HL-60 (cell line): ENCODE measurements around the gene SRGAP3.

Experiments
- DNase-seq, 2 experiments: peaks; one replicate each; pipeline ENCODE4 v3.0.0-alpha.2; 2010 to 2020; ENCODE audit warnings: low read depth in 1 of 2, low spot score in 1 of 2
- H3K27ac ChIP-seq: fragments of 250-450 bp; sonication (Bioruptor Pico); replicated peaks from 2 replicates; pipeline ENCODE4 v1.5.1; 2020; ENCODE audit warnings: mild to moderate bottlenecking, moderate library complexity
- H3K27me3 ChIP-seq: fragments of 250-450 bp; sonication (Bioruptor Pico); 2 replicates; pipeline ENCODE4 v1.5.1; 2021; ENCODE audit warnings: mild to moderate bottlenecking, moderate library complexity; ENCODE audit not compliant: insufficient read depth, poor library complexity, severe bottlenecking
- H3K4me3 ChIP-seq: replicated peaks from 2 replicates; pipeline ENCODE4 v1.5.1; 2011; ENCODE audit warnings: mild to moderate bottlenecking, control low read depth, low read length; ENCODE audit not compliant: insufficient read depth
- GABPA ChIP-seq: IDR thresholded peaks from 2 replicates; pipeline ENCODE4 v1.6.1; 2012; ENCODE audit warnings: low read depth
- POLR2AphosphoS5 ChIP-seq: IDR thresholded peaks from 2 replicates; pipeline ENCODE4 v1.6.1; 2012; ENCODE audit warnings: low read depth
- SPI1 ChIP-seq: IDR thresholded peaks from 2 replicates; pipeline ENCODE4 v1.6.1; 2012; ENCODE audit warnings: low read depth, mild to moderate bottlenecking, borderline replicate concordance
- TF ChIP-seq, protein P1 (sequence below): IDR thresholded peaks from one replicate; pipeline ENCODE4 v1.5.1; 2011; ENCODE audit warnings: low read length, control low read depth, inconsistent platforms; ENCODE audit not compliant: insufficient read depth
- TF ChIP-seq, protein P2 (sequence below): IDR thresholded peaks from 2 replicates; pipeline ENCODE4 v1.6.1; 2012; ENCODE audit warnings: low read depth; ENCODE audit not compliant: insufficient replicate concordance

SRGAP3 gene

DNA sequence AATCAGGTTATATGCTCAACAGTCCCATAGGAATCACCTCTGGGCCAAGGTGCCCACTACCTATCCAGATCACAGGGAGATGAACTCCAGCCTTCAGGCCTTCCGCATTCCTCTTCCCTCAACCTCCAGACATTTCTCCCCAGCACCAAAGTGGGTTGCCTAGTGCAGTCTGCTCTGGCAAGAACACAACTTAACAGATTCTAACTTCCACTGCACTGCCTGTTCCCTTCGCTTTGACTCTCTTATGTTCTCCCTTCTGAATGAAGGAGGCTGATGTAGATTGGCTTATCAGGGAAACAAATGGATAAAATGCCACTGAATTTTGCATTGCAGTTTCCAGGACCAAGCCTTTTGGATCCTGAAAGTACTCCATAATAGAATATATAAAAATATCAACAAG lies 106.3 kb downstream of the SRGAP3 start:
- Histone ChIP-seq H3K27ac (no peak overlapping the region), H3K4me3 (no peak overlapping the region), H3K27me3 (peaks cover 2% of the 10 kb centered on the region)
- TF ChIP-seq, protein P1, sequence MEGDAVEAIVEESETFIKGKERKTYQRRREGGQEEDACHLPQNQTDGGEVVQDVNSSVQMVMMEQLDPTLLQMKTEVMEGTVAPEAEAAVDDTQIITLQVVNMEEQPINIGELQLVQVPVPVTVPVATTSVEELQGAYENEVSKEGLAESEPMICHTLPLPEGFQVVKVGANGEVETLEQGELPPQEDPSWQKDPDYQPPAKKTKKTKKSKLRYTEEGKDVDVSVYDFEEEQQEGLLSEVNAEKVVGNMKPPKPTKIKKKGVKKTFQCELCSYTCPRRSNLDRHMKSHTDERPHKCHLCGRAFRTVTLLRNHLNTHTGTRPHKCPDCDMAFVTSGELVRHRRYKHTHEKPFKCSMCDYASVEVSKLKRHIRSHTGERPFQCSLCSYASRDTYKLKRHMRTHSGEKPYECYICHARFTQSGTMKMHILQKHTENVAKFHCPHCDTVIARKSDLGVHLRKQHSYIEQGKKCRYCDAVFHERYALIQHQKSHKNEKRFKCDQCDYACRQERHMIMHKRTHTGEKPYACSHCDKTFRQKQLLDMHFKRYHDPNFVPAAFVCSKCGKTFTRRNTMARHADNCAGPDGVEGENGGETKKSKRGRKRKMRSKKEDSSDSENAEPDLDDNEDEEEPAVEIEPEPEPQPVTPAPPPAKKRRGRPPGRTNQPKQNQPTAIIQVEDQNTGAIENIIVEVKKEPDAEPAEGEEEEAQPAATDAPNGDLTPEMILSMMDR: no peak
- TF ChIP-seq, protein P2, sequence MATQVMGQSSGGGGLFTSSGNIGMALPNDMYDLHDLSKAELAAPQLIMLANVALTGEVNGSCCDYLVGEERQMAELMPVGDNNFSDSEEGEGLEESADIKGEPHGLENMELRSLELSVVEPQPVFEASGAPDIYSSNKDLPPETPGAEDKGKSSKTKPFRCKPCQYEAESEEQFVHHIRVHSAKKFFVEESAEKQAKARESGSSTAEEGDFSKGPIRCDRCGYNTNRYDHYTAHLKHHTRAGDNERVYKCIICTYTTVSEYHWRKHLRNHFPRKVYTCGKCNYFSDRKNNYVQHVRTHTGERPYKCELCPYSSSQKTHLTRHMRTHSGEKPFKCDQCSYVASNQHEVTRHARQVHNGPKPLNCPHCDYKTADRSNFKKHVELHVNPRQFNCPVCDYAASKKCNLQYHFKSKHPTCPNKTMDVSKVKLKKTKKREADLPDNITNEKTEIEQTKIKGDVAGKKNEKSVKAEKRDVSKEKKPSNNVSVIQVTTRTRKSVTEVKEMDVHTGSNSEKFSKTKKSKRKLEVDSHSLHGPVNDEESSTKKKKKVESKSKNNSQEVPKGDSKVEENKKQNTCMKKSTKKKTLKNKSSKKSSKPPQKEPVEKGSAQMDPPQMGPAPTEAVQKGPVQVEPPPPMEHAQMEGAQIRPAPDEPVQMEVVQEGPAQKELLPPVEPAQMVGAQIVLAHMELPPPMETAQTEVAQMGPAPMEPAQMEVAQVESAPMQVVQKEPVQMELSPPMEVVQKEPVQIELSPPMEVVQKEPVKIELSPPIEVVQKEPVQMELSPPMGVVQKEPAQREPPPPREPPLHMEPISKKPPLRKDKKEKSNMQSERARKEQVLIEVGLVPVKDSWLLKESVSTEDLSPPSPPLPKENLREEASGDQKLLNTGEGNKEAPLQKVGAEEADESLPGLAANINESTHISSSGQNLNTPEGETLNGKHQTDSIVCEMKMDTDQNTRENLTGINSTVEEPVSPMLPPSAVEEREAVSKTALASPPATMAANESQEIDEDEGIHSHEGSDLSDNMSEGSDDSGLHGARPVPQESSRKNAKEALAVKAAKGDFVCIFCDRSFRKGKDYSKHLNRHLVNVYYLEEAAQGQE: no peak
- TF ChIP-seq GABPA: no peak
- no peak for DNase-seq

DNA sequence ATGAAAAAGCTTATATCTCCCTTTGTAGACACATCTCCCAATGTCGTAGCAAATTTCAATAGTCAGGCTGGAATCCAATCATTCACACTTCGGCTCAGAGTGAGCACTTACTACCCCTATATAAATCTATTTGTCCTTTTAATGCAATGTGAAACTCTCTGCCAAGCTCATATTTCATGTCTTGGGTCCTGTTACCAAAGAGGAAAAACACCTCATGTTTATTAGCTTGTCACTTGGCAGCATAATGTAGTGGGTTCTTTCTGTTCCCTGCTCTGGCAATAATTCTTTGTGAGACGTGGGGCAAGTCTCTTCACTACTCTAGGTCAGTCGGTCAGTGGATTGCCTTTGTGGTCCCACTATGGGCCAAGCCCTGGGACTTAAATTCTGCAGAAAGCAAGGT lies 107.1 kb downstream of the SRGAP3 start:
- DNase-seq: no peak
- Histone ChIP-seq H3K27me3 (peaks cover 3% of the 10 kb centered on the region), H3K27ac (no peak overlapping the region), H3K4me3 (no peak overlapping the region)
- TF ChIP-seq, protein P2: no peak
- TF ChIP-seq POLR2AphosphoS5 (no peak), SPI1 (no peak), GABPA (no peak)
- TF ChIP-seq, protein P1: no peak

DNA sequence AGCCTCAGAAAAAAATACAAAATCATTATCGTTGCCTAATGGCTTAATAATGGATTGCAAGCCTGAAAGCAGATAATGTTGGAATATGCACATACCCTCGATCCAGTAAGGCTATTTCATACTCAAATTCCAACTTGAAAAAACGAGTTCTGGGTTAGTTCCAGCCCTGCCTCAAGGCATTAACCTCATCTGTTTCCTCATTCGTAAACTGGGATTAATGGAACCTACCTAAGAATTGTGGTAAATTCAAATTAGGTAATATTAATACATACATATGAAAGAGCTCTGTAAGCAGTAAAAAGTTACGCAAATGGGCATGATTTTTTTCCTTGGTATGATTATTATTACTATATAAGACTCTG lies 107.5 kb downstream of the SRGAP3 start:
- TF ChIP-seq, protein P1: no peak
- TF ChIP-seq GABPA (no peak), SPI1 (no peak), POLR2AphosphoS5 (no peak)
- TF ChIP-seq, protein P2: no peak
- H3K4me3 ChIP-seq: no peak overlapping the region
- no peak for DNase-seq
- no peak overlapping the region for H3K27ac ChIP-seq
- peaks cover 6% of the 10 kb centered on the region for H3K27me3 ChIP-seq
